HG03439 (cell line): ENCODE results near the gene PRDM16.

Source experiments
- ATAC-seq: cut with Tn5 transposase; IDR thresholded peaks from one replicate; pipeline ENCODE4 v1.9.1; 2021; ENCODE audit warnings: mild to moderate bottlenecking, moderate library complexity; ENCODE audit not compliant: unreplicated experiment

The PRDM16 gene

GRCh38 chr1:3434406-3435110 lies 365.6 kb downstream of the PRDM16 start:
- ATAC-seq, result no peak

- no peak for ATAC-seq
These were observed 366.7 kb downstream of the PRDM16 start for GRCh38 chr1:3435666-3436065.

GRCh38 chr1:3436451-3436850 lies 367.4 kb downstream of the PRDM16 start:
- ATAC-seq, result no peak

GRCh38 chr1:3436901-3437300 lies 367.9 kb downstream of the PRDM16 start:
- ATAC-seq, result no peak

DNA sequence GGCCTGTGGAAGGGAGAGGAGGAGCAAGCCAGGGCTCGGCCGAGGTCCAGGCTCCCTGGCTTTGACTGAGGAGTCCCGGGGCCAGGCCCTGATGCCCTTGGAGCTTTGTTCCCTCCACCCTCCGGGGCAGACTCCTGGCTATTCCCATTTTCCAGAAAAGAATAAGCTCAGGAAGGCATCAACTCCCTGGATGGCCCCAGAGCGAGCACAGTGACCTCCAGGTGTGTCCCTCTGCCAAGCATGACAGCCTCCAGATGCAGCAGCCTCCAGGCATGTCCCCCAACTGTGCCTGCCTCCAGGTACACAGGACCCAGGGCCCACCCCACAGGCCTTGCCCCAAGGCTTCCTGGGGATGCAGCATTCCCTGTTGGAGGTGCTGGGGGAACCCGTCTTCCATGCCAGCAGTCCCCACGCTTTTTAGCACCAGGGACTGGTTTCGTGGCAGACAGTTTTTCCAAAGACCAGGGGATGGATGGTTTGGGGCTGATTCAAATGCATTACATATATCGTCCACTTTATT lies 369.7 kb downstream of the PRDM16 start:
- ATAC-seq, result no peak

DNA sequence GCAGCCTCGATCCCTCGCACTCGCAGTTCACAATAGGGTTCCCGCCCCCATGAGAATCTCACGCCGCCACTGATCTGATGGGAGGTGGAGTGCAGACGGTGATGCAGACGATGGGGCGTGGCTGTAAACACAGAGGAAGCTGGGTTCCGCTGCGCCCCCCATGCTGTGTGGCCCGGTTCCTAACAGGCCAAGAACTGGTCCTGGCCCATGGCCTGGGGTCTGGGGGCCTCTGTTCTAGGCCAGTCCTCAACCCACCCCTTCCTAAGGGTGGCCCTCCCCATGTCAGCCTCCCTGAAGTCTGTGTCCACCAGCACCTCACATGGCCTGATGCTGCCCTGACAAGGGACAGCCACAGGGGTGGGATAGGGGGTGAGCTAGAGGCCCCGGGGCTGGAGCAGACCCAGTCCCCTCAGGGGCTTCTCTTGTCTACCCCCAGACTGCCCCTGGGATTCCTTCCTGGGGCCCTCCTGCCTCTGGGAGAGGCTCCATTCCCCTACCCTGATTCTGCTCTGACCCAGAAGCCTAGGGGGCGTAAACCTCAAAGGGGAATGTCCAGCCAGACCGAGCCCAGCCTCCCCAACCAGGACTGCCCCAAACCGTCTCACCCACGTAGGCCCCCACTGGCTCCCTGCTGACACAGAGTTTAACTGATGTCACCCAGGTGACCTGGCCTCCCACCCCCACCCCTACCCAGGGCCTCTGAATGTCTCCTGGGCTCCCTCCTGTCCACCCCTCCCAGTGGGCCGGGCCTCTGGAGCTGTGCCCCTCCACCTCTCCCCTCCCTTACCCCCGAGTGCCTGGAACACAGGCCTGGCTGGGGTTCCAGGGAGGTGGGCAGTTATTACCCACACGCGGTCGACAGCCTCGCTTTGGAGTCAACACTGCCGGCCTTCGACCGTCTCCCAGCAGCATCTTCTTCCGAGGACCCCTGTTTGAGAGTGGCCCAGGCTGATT lies 370.6 kb downstream of the PRDM16 start:
- no peak for ATAC-seq

DNA sequence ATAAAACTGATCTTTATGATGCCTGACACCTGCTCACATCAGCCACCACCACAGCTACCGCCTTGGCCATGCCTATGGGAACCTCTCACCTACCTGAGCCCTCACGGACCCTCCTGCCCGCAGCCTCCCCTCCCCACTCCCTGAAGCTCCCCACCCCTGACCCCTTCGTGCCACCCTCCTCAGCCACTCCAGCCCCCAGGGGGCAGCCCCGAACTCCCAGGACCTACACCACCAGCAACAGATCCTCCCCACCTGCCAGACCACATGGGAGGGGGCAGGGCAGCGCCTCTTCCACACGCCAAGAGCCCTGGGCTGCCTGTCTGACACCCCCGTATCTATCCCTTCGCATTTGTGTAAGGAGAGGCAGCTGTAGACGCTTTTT lies 371.3 kb downstream of the PRDM16 start:
- ATAC-seq, result no peak

DNA sequence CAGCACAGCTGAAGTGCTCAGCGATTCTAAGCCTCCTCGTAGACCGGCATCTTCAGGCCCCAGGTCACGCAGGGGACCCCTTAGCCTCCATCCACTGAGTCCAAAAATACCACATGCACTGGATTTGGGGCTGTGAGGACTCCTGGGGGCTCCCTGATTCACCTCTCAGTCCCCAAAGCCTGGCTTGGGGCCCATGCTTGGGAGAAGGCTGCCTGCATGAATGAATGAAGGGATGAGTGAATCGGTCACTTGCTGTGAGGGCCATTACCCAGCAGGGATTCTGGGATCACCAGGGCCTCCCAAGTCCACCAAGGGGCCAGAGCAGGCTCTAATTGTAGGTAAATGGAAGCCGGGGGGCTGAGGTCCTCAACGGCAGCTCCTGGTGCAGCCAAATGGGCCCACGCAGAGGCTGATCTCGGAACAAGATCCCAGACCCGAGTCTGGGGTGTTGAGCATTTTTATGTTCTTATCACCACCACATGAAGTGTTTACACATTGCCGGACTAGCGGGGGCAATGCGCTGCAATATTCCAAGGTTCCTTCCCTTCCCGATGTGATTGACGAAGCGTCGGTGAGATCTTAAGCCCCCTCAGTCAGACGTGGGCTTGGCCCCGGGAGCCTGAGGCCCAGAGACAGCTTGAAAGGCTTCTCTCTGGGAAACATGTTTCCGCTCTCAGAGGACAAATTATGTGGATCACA lies 371.9 kb downstream of the PRDM16 start:
- ATAC-seq, result no peak

GRCh38 chr1:3441410-3441847 lies 372.4 kb downstream of the PRDM16 start:
- no peak for ATAC-seq

DNA sequence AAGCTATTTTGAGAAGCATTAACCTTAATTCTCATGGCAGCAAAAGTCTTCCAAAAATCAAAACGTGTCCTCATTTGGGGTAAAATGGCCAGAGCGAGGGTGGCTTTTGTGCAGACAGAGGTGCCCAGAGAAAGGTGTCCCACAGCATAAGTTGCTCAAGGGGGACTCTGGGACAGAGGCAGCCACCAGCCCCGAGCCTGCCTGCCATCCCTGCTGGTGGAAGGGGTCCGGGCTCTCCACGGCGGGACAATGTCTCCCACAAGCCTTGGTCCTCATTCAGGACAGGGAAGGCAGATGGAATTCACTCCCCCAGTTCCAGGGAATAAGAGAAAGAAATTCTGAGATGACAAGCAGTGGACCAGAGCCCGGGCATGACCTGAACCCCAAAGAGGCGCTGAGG lies 372.9 kb downstream of the PRDM16 start:
- no peak for ATAC-seq

DNA sequence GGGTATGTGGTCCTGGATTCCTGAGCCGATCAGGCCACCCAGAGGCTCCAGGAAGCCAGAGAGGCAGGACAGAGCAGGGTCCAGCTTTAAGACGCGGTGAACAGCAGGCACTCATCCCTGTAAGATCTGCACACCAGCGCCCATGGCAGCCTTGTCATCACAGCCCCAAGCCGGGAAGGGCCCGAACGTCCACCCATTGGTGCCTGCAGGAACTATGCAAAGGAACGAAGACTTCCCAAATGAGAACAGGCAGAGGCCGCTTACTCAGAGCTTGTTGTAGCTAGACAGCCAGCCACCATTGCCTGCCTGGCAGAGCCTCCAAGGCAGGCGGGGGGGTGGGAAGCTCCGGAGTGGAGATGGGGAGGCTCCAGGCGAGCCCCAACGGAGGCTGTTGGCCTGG lies 373.3 kb downstream of the PRDM16 start:
- ATAC-seq, result no peak

DNA sequence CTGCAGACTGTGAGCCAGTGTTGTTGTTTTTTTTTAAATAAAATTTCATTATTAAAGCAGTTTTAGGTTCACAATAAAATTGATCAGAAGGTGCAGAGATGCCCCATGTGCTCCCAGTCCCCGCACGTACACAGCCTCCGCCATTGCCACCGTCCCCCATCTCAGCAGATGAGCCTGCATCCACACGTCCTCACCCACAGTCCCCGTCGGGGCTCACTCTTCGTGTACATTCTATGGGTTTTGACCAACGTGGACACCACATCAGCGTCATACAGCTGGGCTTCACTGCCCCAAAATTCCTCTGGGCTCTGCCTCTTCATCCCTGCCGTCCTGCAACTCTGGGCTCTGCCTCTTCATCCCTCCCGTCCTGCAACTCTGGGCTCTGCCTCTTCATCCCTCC lies 373.9 kb downstream of the PRDM16 start:
- ATAC-seq, result no peak

GRCh38 chr1:3443807-3444206 lies 374.8 kb downstream of the PRDM16 start:
- ATAC-seq, result no peak

- no peak for ATAC-seq
These were observed 375.3 kb downstream of the PRDM16 start for GRCh38 chr1:3444298-3444697.

- no peak for ATAC-seq
These were observed 375.7 kb downstream of the PRDM16 start for GRCh38 chr1:3444736-3445135.

DNA sequence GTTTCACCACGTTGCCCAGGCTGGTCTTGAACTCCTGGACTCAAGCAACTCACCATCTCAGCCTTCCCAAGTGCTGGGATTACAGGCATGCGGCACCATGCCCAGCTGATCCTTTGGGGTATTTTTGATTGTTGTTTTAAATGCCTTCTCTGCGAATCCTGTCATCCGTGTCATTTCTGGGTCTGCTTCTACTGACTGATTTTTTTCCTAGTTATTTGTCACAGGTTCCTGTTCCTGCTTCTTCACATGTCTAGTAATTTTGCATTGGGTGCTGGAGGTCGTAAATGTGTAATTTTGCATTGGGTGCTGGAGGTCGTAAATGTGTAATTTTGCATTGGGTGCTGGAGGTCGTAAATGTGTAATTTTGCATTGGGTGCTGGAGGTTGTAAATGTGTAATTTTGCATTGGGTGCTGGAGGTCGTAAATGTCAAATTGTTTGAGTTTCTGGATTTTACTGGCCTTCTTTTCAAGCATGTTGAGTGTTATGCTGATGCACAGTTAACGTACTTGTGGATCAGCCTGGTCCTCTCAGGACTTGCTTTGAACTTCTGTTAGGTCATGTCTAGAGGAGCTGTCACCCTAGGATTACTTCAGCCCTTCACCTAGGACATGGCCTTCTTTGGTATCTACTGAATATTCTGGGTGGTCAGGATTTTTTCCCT lies 381.3 kb downstream of the PRDM16 start:
- ATAC-seq, result no peak

DNA sequence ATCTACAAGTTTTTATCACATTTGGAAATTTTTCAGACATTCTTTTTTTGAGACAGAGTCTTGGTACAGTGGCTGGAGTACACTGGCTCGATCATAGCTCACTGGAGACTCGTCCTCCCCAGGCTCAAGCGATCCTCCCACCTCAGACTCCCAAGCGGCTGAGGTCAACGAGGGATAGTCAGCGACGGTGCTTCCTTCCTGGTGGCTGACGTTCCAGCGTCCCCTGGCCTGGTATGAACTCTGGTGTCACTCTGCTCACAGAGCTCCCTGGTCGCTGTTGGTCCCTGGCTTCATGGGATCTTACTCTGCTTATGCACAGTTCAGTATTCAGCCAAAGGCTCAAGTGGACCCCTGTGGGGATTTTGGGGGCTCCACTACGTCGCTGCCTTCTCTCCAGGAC lies 382.0 kb downstream of the PRDM16 start:
- no peak for ATAC-seq

DNA sequence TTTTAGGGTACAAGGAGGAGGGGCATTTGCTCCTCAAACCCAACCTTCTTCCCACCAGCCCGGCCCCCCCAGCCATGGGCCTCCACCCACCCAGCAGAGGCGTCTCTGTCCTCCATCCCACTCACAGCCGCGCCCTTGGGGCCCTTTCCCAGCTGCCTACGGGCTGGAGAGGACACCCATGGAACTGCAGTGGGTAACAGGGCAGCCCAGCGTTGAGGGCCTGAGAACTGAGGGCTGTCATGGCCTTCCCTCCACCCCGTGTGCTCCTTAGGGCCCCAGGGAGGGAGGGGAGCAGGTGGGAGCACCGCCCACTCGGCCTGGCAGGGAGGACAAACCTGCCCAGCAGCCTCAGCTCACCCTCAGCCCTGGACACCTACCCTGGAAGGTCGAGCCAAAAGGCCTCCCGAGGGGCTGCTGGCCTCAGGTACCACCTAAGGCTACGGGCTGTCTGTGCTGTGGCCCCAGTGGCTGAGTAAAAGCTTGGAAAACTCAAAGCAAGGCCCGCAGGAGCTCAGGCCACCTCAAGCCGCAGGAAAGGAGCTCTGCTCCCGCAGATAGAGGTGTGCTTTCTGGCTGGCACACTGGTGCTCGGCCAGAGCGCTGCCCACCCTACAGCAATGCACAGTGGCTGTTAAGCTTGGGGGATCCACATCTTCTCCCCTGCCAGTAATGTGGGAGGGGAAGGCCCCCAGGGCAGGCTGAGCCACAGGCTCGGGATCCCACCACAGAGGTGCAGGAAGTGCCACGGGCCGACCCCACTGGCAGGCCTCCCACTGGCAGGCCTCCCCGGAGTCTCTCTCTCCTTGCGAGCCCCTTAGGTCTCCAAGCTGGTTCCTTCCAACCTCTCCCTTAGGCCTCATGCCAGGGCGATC lies 383.2 kb downstream of the PRDM16 start:
- no peak for ATAC-seq

- no peak for ATAC-seq
These were observed 383.8 kb downstream of the PRDM16 start for GRCh38 chr1:3452866-3453175.

- ATAC-seq, result no peak
These were observed 384.3 kb downstream of the PRDM16 start for GRCh38 chr1:3453203-3453761.
